CD8-positive, alpha-beta memory T cell (primary cell): ENCODE measurements around the gene LDLRAD4. TPM values are rescaled to one million over a fixed set of nuclear protein-coding genes. Genes with fewer than 3 reads are reported as not detected.

Experiments
- CTCF ChIA-PET: fragments of 350-600 bp; sonication (Branson Sonifier 250); formaldehyde crosslinking; loops from one replicate; lab custom pipeline; 2021; ENCODE audit warnings: antibody characterized with exemption; lab: Charles Lee
- POLR2A ChIA-PET: fragments of 350-600 bp; sonication (Branson Sonifier 250); formaldehyde crosslinking; loops from one replicate; lab custom pipeline; 2021; ENCODE audit warnings: antibody characterized with exemption; lab: Charles Lee
- DNase-seq, 5 donors: peaks; one replicate each; pipeline versions ENCODE4 v3.0.0 to v3.0.0-alpha.2; 2020 to 2022; ENCODE audit warnings: mixed read lengths in 1 of 5
- H3K27ac ChIP-seq: one replicate; pipeline ENCODE4 v1.7.0; 2013; ENCODE audit warnings: low read depth, mild to moderate bottlenecking, low read length, moderate library complexity
- H3K27me3 ChIP-seq: 2 replicates; pipeline ENCODE4 v1.7.0; 2013; ENCODE audit warnings: low read length, mild to moderate bottlenecking; ENCODE audit not compliant: insufficient read depth, poor library complexity, severe bottlenecking
- H3K36me3 ChIP-seq: 2 replicates; pipeline ENCODE4 v1.7.0; 2013; ENCODE audit warnings: mild to moderate bottlenecking, low read length, moderate library complexity; ENCODE audit not compliant: insufficient read depth
- H3K4me1 ChIP-seq: 2 replicates; pipeline ENCODE4 v1.7.0; 2013; ENCODE audit warnings: mild to moderate bottlenecking, low read length, moderate library complexity; ENCODE audit not compliant: insufficient read depth
- H3K4me3 ChIP-seq: 2 replicates; pipeline ENCODE4 v1.7.0; 2013; ENCODE audit warnings: mild to moderate bottlenecking, low read length
- H3K9me3 ChIP-seq: 2 replicates; pipeline ENCODE4 v1.7.0; 2013; ENCODE audit warnings: mild to moderate bottlenecking, low read length
- H3K27ac Mint-ChIP-seq, 8 donors: one replicate each; pipeline ENCODE4 v1.8.0; 2020 to 2021; ENCODE audit warnings: mixed read lengths in 8 of 8, mild to moderate bottlenecking in 6 of 8, inconsistent platforms in 3 of 8, moderate library complexity in 3 of 8
- H3K27me3 Mint-ChIP-seq, 2 donors: one replicate each; pipeline ENCODE4 v1.8.0; 2020 to 2021; ENCODE audit warnings: mixed read lengths in 2 of 2, mild to moderate bottlenecking in 1 of 2, moderate library complexity in 1 of 2
- H3K36me3 Mint-ChIP-seq, 3 donors: one replicate each; pipeline ENCODE4 v1.8.0; 2020 to 2021; ENCODE audit warnings: mixed read lengths in 3 of 3, inconsistent platforms in 1 of 3, mild to moderate bottlenecking in 1 of 3
- H3K4me1 Mint-ChIP-seq, 3 donors: one replicate each; pipeline ENCODE4 v1.8.0; 2020 to 2021; ENCODE audit warnings: mixed read lengths in 3 of 3, inconsistent platforms in 1 of 3, mild to moderate bottlenecking in 1 of 3
- H3K4me3 Mint-ChIP-seq, 7 donors: one replicate each; pipeline ENCODE4 v1.8.0; 2020 to 2021; ENCODE audit warnings: mixed read lengths in 7 of 7, mild to moderate bottlenecking in 6 of 7, moderate library complexity in 4 of 7, inconsistent platforms in 2 of 7
- H3K9me3 Mint-ChIP-seq, 5 donors: one replicate each; pipeline ENCODE4 v1.8.0; 2020 to 2022; ENCODE audit warnings: mixed read lengths in 5 of 5, mild to moderate bottlenecking in 3 of 5, moderate library complexity in 2 of 5, inconsistent platforms in 1 of 5
- polyA plus RNA-seq: library from polyadenylated mRNA; unstranded; fragments of 300-500 nt; fragmentation: Illumina TruSeq; gene quantifications from one replicate; pipeline ENCODE4 v1.2.3, GENCODE V29; 2021
- total RNA-seq, 2 experiments: library from RNA; stranded (reverse); gene quantifications; one replicate each; pipeline ENCODE4 v1.2.3, GENCODE V29; 2021

Gene LDLRAD4
- total and polyA plus RNA-seq, 3 experiments from 2014 or later, result 8.1 to 30.4 (median 27.3) TPM

GRCh38 chr18:13452388-13452811 lies 233.8 kb downstream of the LDLRAD4 start:
- H3K27me3 Mint-ChIP-seq, result no peaks in the 10 kb centered on the region
- ChIA-PET POLR2A (no interaction called here), CTCF (no interaction called here)
- H3K4me3 ChIP-seq, result no peak overlapping the region
- no peaks in the 10 kb centered on the region for H3K36me3 ChIP-seq
- H3K36me3 Mint-ChIP-seq, result no peaks in the 10 kb centered on the region
- H3K4me3 Mint-ChIP-seq, result no peak overlapping the region
- no peak for DNase-seq
- H3K27ac ChIP-seq, result no peak overlapping the region
- peak overlapping the region in 1 of 8 donors; percentile 71 for H3K27ac Mint-ChIP-seq
- H3K4me1 Mint-ChIP-seq, result peaks cover 17 to 33% (median 18%) of the 10 kb centered on the region in 3 donors
- H3K9me3 ChIP-seq, result no peaks in the 10 kb centered on the region
- H3K9me3 Mint-ChIP-seq, result no peaks in the 10 kb centered on the region
- peaks cover 18% of the 10 kb centered on the region for H3K4me1 ChIP-seq
- no peaks in the 10 kb centered on the region for H3K27me3 ChIP-seq

GRCh38 chr18:13452871-13453680 lies 234.5 kb downstream of the LDLRAD4 start:
- ChIA-PET CTCF (no interaction called here), POLR2A (no interaction called here)

DNA sequence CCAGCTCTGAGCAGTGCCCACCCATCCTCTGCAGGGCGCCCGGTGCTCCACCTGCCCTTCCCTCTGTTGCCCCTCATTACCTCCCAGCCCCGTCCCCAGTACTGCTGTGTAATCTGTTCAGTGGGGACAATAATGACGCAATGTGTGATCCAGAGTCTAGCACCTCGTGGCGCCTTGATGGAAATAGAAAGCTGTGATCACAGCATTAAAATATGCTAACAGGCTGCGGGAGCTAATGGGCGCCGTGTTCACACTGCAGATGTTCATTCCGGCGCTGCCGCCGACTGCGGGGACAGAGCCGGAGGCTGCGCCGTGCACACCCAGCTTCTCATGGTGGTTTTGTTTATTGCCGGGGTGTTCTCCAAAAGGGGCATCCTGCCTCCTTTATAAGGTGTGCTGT lies 235.2 kb downstream of the LDLRAD4 start:
- Histone ChIP-seq H3K27me3 (no peaks in the 10 kb centered on the region), H3K27ac (no peak overlapping the region), H3K9me3 (no peaks in the 10 kb centered on the region), H3K36me3 (no peaks in the 10 kb centered on the region), H3K4me3 (no peak overlapping the region), H3K4me1 (peaks cover 18% of the 10 kb centered on the region)
- DNase-seq, result no peak
- ChIA-PET POLR2A (interaction anchor here (0.6 kb wide), 1 partner anchor 158 kb away, joined by 3 read pairs; no protein-coding TSS in a partner anchor), CTCF (no interaction called here)
- Mint-ChIP-seq H3K4me3 (peak overlapping the region in 1 of 7 donors; percentile 21), H3K27ac (peak overlapping the region in 1 of 8 donors; percentile 87), H3K36me3 (no peaks in the 10 kb centered on the region), H3K4me1 (peaks cover 17 to 37% (median 18%) of the 10 kb centered on the region in 3 donors), H3K9me3 (no peaks in the 10 kb centered on the region), H3K27me3 (no peaks in the 10 kb centered on the region)

More at GRCh38 chr18:13452871-13453680, 234.5 kb downstream of the LDLRAD4 start:
- Histone ChIP-seq H3K27ac (no peak overlapping the region), H3K9me3 (no peaks in the 10 kb centered on the region), H3K4me3 (no peak overlapping the region), H3K36me3 (no peaks in the 10 kb centered on the region), H3K27me3 (no peaks in the 10 kb centered on the region), H3K4me1 (peaks cover 18% of the 10 kb centered on the region)
- no peak overlapping the region for H3K4me3 Mint-ChIP-seq
- no peak for DNase-seq
- peak overlapping the region in 1 of 8 donors; percentile 87 for H3K27ac Mint-ChIP-seq
- H3K27me3 Mint-ChIP-seq, result no peaks in the 10 kb centered on the region
- no peaks in the 10 kb centered on the region for H3K9me3 Mint-ChIP-seq
- no peaks in the 10 kb centered on the region for H3K36me3 Mint-ChIP-seq
- peaks cover 17 to 37% (median 18%) of the 10 kb centered on the region in 3 donors for H3K4me1 Mint-ChIP-seq

- DNase-seq, result no peak
- peak overlapping the region in 1 of 7 donors; percentile 11 for H3K4me3 Mint-ChIP-seq
- H3K27ac Mint-ChIP-seq, result peak overlapping the region in 1 of 8 donors; percentile 9
- Histone ChIP-seq H3K27me3 (no peaks in the 10 kb centered on the region), H3K4me1 (peaks cover 18% of the 10 kb centered on the region), H3K4me3 (no peak overlapping the region), H3K27ac (no peak overlapping the region), H3K36me3 (no peaks in the 10 kb centered on the region), H3K9me3 (no peaks in the 10 kb centered on the region)
- no peaks in the 10 kb centered on the region for H3K9me3 Mint-ChIP-seq
- ChIA-PET POLR2A (interaction anchor here (0.6 to 1.3 kb wide), 2 partner anchors 13 to 158 kb away, joined by 3 to 4 read pairs; no protein-coding TSS in a partner anchor), CTCF (no interaction called here)
- H3K36me3 Mint-ChIP-seq, result no peaks in the 10 kb centered on the region
- peaks cover 17 to 37% (median 18%) of the 10 kb centered on the region in 3 donors for H3K4me1 Mint-ChIP-seq
- H3K27me3 Mint-ChIP-seq, result no peaks in the 10 kb centered on the region
These were observed 236.0 kb downstream of the LDLRAD4 start for GRCh38 chr18:13454363-13455150.

GRCh38 chr18:13455471-13455870 lies 236.9 kb downstream of the LDLRAD4 start:
- CTCF ChIA-PET, result no interaction called here

GRCh38 chr18:13455960-13456481 lies 237.5 kb downstream of the LDLRAD4 start:
- ChIA-PET POLR2A (no interaction called here), CTCF (no interaction called here)
- peak overlapping the region; percentile 11 to 88 (median 48) for H3K27ac Mint-ChIP-seq
- Histone ChIP-seq H3K4me3 (no peak overlapping the region), H3K4me1 (peaks cover 18% of the 10 kb centered on the region), H3K36me3 (no peaks in the 10 kb centered on the region), H3K9me3 (no peaks in the 10 kb centered on the region), H3K27ac (no peak overlapping the region), H3K27me3 (no peaks in the 10 kb centered on the region)
- no peaks in the 10 kb centered on the region for H3K36me3 Mint-ChIP-seq
- peak overlapping the region in 6 of 7 donors; percentile 14 to 82 (median 58) for H3K4me3 Mint-ChIP-seq
- H3K9me3 Mint-ChIP-seq, result no peaks in the 10 kb centered on the region
- H3K4me1 Mint-ChIP-seq, result peaks cover 19 to 38% (median 20%) of the 10 kb centered on the region in 3 donors
- H3K27me3 Mint-ChIP-seq, result no peaks in the 10 kb centered on the region
- peak in 2 of 5 donors; percentile 27 to 52 for DNase-seq

More at GRCh38 chr18:13455471-13455870, 236.9 kb downstream of the LDLRAD4 start:
- Histone ChIP-seq H3K36me3 (no peaks in the 10 kb centered on the region), H3K4me3 (no peak overlapping the region), H3K4me1 (peaks cover 18% of the 10 kb centered on the region), H3K27ac (no peak overlapping the region), H3K9me3 (no peaks in the 10 kb centered on the region), H3K27me3 (no peaks in the 10 kb centered on the region)
- Mint-ChIP-seq H3K9me3 (no peaks in the 10 kb centered on the region), H3K4me3 (peak overlapping the region in 2 of 7 donors; percentile 57 to 58), H3K27me3 (no peaks in the 10 kb centered on the region), H3K4me1 (peaks cover 17 to 37% (median 18%) of the 10 kb centered on the region in 3 donors), H3K36me3 (no peaks in the 10 kb centered on the region), H3K27ac (peak overlapping the region in 2 of 8 donors; percentile 11 to 34)
- POLR2A ChIA-PET, result interaction anchor here (1.3 kb wide), 1 partner anchor 12 kb away, joined by 4 read pairs; no protein-coding TSS in a partner anchor
- DNase-seq, result no peak

DNA sequence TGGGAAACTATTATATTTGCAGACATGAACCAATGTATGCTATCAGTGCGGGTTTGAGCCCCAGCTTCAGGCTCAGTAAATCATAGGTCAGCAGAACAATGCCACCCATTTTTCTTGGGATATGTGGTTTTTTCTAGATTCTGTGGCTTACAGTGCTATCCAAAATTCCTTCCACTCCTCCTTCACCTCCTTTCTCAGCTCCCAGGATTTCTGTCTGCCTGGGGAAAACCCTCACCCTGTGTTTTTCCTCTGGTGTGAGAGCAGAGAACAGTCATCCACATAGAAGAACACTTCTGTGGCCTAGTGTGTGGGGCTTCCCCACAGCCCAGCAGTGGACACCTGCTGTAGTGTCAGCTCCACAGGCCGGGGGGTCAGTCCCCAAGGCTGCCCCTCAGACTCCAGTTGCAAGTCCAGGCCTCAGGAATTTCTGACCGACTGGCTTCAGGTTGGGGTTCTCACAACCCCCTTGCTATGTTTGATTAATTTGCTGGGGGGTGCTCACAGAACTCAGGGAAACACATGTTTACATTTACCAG lies 238.2 kb downstream of the LDLRAD4 start:
- DNase-seq, result no peak
- Histone ChIP-seq H3K4me1 (peaks cover 21% of the 10 kb centered on the region), H3K9me3 (no peaks in the 10 kb centered on the region), H3K27ac (no peak overlapping the region), H3K36me3 (no peaks in the 10 kb centered on the region), H3K4me3 (no peak overlapping the region), H3K27me3 (no peaks in the 10 kb centered on the region)
- ChIA-PET POLR2A (no interaction called here), CTCF (no interaction called here)
- H3K4me1 Mint-ChIP-seq, result peaks cover 22 to 42% (median 24%) of the 10 kb centered on the region in 3 donors
- no peaks in the 10 kb centered on the region for H3K9me3 Mint-ChIP-seq
- no peaks in the 10 kb centered on the region for H3K36me3 Mint-ChIP-seq
- no peak overlapping the region for H3K4me3 Mint-ChIP-seq
- no peaks in the 10 kb centered on the region for H3K27me3 Mint-ChIP-seq
- peak overlapping the region in 5 of 8 donors; percentile 25 to 56 (median 39) for H3K27ac Mint-ChIP-seq
